GM12873 (cell line): Measurements from ENCODE around the gene AP1S3.

ENCODE experiments used
- TF ChIP-seq, protein P1 (sequence below): IDR thresholded peaks from 2 replicates; pipeline ENCODE4 v1.5.1; 2012; ENCODE audit warnings: low read depth, mild to moderate bottlenecking, moderate library complexity, low read length, control low read depth; ENCODE audit not compliant: insufficient read depth; ENCODE audit errors: missing control alignments

The AP1S3 gene

DNA sequence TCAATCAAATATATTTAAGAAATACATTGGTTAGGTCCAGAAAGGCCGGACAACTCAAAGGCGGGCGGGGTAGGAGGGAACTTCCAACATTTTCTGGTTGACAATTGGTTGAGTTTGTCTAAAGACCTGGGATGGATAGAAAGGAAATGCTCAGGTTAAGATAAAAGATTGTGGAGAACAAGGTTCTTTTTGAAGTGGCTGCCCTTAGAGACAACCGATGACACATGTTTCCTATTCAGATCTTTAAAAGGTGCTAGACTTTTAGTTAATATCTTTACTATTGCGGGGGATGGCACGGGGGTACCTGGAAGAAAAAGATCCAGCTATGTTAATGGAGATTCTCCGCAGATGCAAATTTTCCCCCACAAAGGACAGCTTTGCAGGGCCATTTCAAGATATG, 10.0 kb upstream of the AP1S3 start:
- TF ChIP-seq, protein P1, sequence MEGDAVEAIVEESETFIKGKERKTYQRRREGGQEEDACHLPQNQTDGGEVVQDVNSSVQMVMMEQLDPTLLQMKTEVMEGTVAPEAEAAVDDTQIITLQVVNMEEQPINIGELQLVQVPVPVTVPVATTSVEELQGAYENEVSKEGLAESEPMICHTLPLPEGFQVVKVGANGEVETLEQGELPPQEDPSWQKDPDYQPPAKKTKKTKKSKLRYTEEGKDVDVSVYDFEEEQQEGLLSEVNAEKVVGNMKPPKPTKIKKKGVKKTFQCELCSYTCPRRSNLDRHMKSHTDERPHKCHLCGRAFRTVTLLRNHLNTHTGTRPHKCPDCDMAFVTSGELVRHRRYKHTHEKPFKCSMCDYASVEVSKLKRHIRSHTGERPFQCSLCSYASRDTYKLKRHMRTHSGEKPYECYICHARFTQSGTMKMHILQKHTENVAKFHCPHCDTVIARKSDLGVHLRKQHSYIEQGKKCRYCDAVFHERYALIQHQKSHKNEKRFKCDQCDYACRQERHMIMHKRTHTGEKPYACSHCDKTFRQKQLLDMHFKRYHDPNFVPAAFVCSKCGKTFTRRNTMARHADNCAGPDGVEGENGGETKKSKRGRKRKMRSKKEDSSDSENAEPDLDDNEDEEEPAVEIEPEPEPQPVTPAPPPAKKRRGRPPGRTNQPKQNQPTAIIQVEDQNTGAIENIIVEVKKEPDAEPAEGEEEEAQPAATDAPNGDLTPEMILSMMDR = no peak

DNA sequence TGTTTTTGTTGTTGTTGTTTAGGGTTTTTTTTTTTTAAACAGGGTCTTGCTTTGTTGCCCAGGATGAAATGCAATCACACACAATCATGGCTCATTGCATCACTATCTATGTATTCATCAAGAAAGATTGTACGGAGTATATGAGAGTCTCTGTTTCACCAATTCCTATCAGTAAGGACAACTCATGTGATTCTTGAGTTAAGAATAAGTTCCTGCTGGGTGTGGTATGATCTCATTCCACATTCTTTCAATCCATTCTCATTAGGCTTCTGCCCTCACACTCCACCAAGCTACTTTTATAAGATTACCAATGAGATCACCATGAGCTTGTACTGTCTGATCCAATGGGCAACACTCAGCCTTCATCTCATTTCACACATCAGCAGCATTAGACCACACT, 9.1 kb upstream of the AP1S3 start:
- TF ChIP-seq, protein P1 = no peak

DNA sequence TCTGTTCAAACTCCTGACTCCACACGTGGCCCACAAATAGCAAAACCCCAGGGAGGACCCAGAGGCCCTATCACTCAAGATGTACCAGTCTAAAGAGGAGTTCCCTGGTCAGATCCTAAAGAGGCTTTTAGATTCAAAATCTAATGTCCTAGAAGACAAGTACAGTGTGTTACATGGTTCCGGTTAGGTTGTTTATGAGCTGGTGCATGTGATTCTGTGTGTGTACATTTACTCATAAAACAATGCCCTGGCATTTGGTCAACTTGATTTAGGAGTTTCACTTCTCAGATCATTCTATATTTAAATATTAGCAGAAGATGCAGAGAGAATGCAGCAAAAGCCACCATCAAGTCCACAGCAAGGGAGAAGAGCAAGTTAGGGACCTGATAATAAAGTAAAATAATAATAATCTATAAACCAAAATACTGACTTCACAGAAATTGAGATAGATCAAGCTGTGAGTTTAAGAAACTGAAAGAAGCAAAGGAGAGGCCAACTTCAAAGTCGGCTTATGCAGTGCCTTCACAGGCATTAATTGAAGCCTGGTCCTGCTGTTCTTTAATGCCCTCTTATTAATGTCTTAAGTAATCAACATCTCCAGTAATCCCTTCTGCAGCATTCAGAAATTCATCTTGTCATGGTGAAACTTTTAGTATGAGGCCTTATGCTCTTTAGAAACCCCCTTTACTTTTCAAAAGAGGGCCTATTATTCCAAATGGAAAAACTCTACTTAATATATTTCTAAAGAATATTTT, 4.2 kb upstream of the AP1S3 start:
- TF ChIP-seq, protein P1 = no peak

DNA sequence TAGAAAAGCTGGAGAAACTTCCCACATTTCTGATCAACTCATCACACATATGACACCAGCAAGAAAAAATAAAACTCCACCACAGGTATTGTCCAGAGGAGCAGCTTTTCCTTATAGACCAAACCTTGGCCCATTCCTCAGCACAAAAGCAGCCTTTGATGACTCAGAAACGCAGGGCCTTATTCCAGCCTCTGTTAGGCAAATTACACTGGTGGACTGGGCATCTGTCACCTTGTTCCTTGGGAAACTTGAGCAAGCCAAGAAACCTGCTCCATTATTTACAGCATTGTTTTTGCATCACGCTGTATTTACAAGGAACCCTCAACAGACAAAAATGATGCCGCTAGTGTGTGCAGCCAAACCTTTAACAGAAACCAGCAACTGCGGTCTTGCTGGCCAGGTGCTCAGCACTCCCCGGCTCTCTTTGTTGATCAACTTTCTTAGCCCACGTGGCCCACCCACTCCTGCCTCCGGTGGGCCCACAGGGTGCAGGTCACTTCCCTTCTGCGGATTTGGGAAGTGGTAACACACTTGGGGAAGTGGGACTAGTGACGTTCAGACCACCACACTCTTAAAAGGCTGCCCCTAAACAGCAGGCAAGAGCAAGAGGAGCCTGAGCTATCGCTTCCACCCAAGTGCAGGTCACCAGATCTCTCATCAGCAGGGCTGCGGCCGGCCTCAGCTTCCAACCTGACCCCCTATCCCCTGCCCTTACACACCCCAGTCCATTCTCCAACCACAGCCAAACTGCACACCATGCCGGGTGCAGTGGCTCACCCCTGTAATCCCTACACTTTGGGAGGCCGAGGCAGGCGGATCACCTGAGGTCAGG, 1.5 kb downstream of the AP1S3 start:
- TF ChIP-seq, protein P1 = no peak

DNA sequence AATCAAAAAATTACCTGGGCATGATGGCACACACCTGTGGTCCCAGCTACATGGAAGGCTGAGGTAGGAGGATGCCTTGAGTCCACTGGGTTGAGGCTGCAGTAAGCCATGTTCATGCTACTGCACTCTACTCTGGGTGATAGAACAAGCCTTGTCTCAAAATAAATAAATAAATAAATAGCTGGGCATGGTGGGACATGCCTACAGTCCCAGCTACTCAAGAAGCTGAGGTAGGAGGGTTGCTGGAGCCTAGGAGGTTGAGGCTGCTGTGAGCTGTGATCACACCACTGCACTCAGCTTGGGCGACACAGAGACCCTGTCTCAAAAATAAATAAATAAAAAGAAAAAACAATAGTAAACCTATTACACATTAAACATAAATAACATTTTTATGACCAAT, 3.0 kb downstream of the AP1S3 start:
- TF ChIP-seq, protein P1 = no peak

DNA sequence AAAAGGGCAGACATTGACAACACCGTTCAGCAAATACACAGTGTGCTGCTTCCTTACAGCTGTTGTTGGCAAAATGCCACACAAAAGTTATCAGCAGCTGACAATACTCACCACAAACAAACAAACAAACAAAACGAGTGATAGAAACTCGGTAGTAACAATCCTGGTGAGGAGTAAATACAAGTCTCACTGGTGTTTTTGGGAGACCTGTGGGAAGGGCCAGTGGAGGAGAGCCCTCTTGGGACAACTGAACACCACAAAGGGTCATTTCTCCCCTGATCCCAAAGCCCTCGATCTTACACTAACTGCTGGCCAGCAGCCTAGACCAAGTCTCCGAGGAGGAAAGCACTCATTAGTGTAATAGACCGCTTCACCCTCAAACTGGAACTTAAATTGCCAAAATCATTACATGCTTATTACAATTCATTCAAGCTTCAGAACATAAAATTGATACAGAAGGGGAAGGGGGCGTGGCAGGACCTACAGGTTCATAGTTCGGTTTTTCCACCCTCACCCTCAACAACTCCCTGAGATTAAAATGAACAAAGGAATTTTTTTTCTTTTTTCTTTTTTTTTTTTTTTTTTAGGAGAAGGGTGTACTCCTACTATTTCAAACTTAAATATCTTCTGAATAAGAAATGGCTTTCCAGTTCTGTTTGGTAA, 5.0 kb downstream of the AP1S3 start:
- TF ChIP-seq, protein P1 = no peak

DNA sequence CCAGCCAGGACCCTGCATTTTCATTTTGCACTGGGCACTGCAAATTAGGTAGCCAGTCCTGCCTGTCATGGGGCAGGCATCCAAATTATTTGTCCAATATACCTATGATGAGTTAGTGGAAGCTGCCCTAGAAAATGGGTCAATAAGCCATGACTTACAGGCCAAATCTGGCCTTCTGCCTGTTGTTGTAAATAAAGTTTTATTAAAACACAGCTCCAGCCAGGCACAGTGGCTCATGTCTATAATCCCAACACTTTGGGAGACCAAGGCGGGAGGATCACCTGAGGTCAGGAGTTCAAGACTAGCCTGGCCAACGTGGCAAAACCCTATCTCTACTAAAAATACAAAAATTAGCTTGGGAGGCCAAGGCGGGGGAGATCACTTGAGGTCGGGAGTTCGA, 8.3 kb downstream of the AP1S3 start:
- TF ChIP-seq, protein P1 = no peak
